ENCODE measurements around the gene HIGD1C.

Gene HIGD1C

DNA sequence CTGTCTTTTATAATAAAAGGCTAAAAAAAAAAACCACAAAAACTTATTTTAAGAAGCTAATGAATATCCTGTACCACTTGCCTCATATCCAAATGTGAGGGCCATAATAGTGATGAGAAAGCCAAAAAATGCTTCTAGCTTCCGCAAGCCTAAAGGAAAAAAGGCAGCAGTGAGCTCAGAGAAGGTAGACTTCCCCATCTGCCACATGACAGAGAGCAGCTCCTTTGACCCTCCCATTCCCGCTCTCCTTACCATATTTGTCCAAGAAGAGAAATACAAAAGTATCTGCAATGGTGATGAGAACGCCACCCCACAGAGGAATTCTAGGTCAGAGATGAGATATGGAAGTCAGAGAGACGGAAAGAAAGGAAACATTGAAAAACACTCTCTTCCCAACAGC, 46.7 kb downstream of the HIGD1C start:
- Histone ChIP-seq H4K20me1 (ENCODE audit: low read depth, low read length) (no peaks in the 10 kb centered on the region), H3K9me3 (ENCODE audit: insufficient read depth, low read length) (no peaks in the 10 kb centered on the region), H3F3A (ENCODE audit: insufficient read depth) (no peaks in the 10 kb centered on the region), H3K27me3 (ENCODE audit: low read length) (no peaks in the 10 kb centered on the region), H3K4me3 (ENCODE audit: insufficient read depth, low read length, poor library complexity, severe bottlenecking) (no peak overlapping the region), H3K9me2 (replicated peaks; ENCODE audit: insufficient read depth, low read length) (no peaks in the 10 kb centered on the region), H2AFZ (ENCODE audit: low read depth, low read length, severe bottlenecking) (no peak overlapping the region), H3K27ac (ENCODE audit: low read depth, low read length) (no peak overlapping the region), H3K4me2 (ENCODE audit: low read depth, low read length, poor library complexity, severe bottlenecking) (no peak overlapping the region), H3K9ac (ENCODE audit: low read length) (no peak overlapping the region), H3K36me3 (ENCODE audit: low read length) (0 out of 2 replicates have a peak, but pooled peaks cover 2% of the 10 kb centered on the region), H3K79me2 (ENCODE audit: insufficient read depth, low read length) (no peaks in the 10 kb centered on the region)
- no peak for TF ChIP-seq EZH2phosphoT487 (conservative IDR thresholded peaks at IDR 0.05; ENCODE audit: low read length)
- TF ChIP-seq CTCF (IDR thresholded peaks at IDR 0.05; ENCODE audit: insufficient read depth, low read length, poor library complexity, severe bottlenecking) = no peak

- H3K36me3 ChIP-seq (ENCODE audit: low read length) = no peaks in the 10 kb centered on the region
- H3K9ac ChIP-seq (ENCODE audit: low read length) = no peak overlapping the region
- TF ChIP-seq CTCF (IDR thresholded peaks at IDR 0.05; ENCODE audit: insufficient read depth, low read length, poor library complexity, severe bottlenecking) = no peak
- no peak for TF ChIP-seq EZH2phosphoT487 (conservative IDR thresholded peaks at IDR 0.05; ENCODE audit: low read length)
- no peaks in the 10 kb centered on the region for H3K79me2 ChIP-seq (ENCODE audit: insufficient read depth, low read length)
- no peaks in the 10 kb centered on the region for H3K9me2 ChIP-seq (replicated peaks; ENCODE audit: insufficient read depth, low read length)
- H4K20me1 ChIP-seq (ENCODE audit: low read depth, low read length) = no peaks in the 10 kb centered on the region
- H2AFZ ChIP-seq (ENCODE audit: low read depth, low read length, severe bottlenecking) = no peak overlapping the region
- no peaks in the 10 kb centered on the region for H3K27me3 ChIP-seq (ENCODE audit: low read length)
- H3K9me3 ChIP-seq (ENCODE audit: insufficient read depth, low read length) = no peaks in the 10 kb centered on the region
- H3K4me3 ChIP-seq (ENCODE audit: insufficient read depth, low read length, poor library complexity, severe bottlenecking) = no peak overlapping the region
- H3K4me2 ChIP-seq (ENCODE audit: low read depth, low read length, poor library complexity, severe bottlenecking) = no peak overlapping the region
- H3F3A ChIP-seq (ENCODE audit: insufficient read depth) = no peaks in the 10 kb centered on the region
- H3K27ac ChIP-seq (ENCODE audit: low read depth, low read length) = no peak overlapping the region
Observed at GRCh38 chr12:51000245-51000644, 47.9 kb downstream of the HIGD1C start.

GRCh38 chr12:51001799-51002198, 49.5 kb downstream of the HIGD1C start:
- H3K9me2 ChIP-seq (replicated peaks; ENCODE audit: insufficient read depth, low read length) = no peaks in the 10 kb centered on the region
- no peak overlapping the region for H3K27ac ChIP-seq (ENCODE audit: low read depth, low read length)
- H3K4me2 ChIP-seq (ENCODE audit: low read depth, low read length, poor library complexity, severe bottlenecking) = no peak overlapping the region
- no peaks in the 10 kb centered on the region for H3K36me3 ChIP-seq (ENCODE audit: low read length)
- no peaks in the 10 kb centered on the region for H3K27me3 ChIP-seq (ENCODE audit: low read length)
- no peaks in the 10 kb centered on the region for H4K20me1 ChIP-seq (ENCODE audit: low read depth, low read length)
- H3K79me2 ChIP-seq (ENCODE audit: insufficient read depth, low read length) = no peaks in the 10 kb centered on the region
- no peak overlapping the region for H3K9ac ChIP-seq (ENCODE audit: low read length)
- H3F3A ChIP-seq (ENCODE audit: insufficient read depth) = no peaks in the 10 kb centered on the region
- H3K4me3 ChIP-seq (ENCODE audit: insufficient read depth, low read length, poor library complexity, severe bottlenecking) = no peak overlapping the region
- TF ChIP-seq EZH2phosphoT487 (conservative IDR thresholded peaks at IDR 0.05; ENCODE audit: low read length) (no peak), CTCF (IDR thresholded peaks at IDR 0.05; ENCODE audit: insufficient read depth, low read length, poor library complexity, severe bottlenecking) (no peak)
- no peaks in the 10 kb centered on the region for H3K9me3 ChIP-seq (ENCODE audit: insufficient read depth, low read length)
- H2AFZ ChIP-seq (ENCODE audit: low read depth, low read length, severe bottlenecking) = no peak overlapping the region

Data from SU-DHL-6 (cell line).